GM19467 (cell line): ENCODE measurements around the gene RPL27A.
"Not testable (repeated sequence)": the region's sequence is repeated elsewhere in the genome, so short reads cannot be mapped to it uniquely, and the experiment has no call there.

Experiments
- ATAC-seq: cut with Tn5 transposase; IDR thresholded peaks from one replicate; pipeline ENCODE4 v1.9.1; 2021; ENCODE audit warnings: mild to moderate bottlenecking, moderate library complexity; ENCODE audit not compliant: unreplicated experiment

RPL27A gene

DNA sequence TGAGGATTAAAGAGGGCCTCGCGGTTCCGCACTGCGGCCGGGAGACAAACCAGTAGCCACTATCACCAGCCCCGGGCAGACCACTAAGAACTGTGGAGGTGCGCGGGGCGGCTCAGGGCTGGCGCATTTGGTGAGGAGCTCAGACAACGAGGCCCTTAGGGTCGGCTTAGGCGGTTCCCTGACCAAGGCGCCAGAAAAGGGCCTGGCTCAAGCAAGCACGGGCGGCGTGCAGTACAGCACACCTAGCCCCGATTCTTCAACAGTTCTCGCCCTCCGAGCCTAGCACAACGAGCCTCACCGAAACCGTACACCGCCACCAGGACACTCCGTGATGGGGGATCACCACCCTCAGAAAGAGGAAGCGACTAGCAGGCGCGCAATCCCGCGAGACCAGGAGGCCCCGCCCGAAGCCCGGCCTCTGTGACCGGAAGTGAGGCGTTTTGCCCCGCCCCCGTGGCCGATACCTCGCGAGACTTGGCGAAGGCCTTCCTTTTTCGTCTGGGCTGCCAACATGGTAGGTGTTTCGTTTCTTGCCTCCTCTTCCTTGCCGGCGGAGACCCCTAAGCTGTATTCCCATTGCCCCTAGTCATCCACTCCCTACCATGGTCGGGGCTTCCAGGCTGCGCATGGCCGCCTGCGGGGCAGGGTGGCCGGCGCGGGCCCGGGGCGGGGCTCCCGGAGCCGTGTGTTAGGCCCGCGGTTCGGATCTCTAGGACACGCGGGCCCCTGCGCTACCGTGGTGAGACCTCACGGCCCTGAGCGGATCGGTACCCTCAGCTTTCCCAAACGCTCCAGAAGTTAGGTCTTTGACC lies at the start of gene RPL27A, which contains the start of gene TRIM66:
Gene RPL27A, plus strand, starts transcription at position 490 of the 812 bp plus-strand sequence. Its CDS starts 22 bp downstream, at position 512.
Gene TRIM66, minus strand, starts transcription at position 363 of the 812 bp plus-strand sequence. CDS start 10,391 bp downstream, outside the sequence.
- peak; percentile 95 for ATAC-seq

DNA sequence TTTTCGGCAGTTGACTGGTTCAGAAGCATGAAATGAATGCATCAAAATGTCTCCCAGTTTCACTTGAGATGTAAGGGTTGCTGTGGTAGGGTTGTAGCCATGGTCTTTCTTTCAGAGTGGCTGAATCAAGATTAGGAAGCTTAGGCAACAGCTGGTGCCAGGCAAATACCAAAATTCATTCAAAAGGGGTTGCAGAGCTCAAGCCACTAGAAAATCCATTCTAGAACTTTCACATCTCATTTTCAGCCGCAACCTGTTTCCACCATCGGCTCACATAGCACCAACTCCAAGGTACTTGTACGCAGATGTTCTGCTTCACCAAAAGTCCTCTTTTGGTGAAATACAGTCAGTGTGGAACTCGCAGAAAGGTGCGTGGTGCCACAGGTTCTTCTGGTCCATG lies 48.1 kb upstream of the RPL27A start:
- no peak for ATAC-seq

DNA sequence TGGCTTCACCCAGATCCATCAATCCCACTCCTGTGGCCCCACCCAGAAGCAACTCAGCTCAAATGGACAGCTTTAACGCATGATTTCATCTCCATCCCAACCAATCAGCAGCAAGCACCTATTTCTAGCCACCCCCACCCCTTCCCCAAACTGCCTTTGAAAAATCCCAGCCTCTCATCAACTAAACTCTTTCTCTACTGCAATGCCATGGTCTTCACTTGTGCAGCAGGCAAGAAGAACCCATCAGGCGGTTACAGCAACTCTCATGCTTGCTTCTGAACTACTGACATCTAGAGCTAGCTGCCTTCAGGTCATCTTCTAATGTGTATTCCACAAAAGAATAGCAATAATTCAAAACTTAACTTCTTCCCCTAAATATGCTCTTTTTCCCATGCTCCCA lies 46.5 kb upstream of the RPL27A start:
- ATAC-seq, result no peak

DNA sequence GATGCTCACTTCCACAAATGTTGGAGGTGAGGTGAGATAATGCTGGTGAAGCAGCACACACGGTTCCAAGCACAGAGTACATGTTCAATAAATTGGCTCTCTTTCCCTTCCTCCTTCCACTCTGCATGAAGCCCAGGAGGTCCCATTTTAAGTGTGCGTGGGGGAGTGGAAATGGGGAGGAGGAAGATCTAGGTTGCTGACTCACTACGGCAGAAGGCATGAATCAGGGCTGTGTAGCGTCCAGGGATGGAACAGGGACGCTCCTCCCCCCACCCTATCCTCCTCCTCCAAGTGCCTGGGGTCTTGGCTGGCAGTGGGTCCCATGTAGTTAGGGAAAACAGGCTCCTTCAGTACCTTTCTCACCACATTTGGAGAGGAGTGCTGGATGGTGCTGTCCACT lies 44.3 kb upstream of the RPL27A start:
- ATAC-seq, result no peak

DNA sequence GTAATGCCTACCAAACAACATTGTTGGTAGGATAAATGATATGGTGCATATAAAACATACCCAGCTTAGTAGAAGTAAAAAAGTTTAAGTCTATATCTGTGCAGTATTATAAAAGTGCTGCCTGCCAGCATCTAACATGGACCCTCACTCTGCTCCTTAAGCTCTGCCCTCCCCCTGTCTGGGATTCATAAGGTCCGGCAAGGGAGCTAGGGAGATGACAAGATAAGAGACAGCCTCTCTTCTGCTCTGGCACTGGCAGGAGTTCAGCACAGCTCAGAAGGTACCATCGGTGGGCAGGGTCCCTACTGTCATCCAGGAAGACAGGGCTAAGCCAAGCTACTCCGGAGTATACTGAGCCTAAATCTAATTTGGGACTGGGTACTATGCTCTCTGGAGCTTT lies 42.9 kb upstream of the RPL27A start:
- no peak for ATAC-seq

DNA sequence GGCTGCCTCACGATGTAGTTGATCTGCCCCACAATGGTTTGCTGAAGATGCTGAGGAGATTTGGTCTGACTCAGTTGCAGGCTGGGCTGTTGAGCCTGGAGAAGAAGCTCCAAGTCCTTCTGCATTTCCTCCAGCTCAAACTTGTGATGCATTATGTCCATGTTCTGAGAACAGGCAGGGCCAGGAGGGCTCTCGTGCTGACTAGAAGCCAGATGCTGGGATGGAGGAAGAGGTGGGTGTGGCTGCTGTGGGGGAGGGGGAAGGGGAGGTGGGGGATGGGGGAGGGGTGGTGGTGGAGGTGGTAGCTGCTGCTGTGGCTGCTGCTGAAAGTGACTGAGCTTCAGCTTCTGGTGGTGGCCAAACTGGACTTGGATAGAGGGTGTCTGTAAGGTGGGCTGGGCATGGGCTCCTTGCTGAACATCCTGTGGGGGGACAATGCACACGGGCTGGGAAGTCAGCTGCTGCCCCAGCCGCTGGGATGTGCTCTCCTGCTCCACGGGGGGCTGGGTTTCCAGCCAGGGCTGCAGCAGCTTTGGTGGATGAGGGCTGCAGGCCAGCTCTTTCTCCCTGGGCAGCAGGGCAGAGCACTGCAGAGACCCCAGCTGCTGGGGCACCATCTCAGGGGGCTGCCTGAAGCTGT lies 42.2 kb upstream of the RPL27A start:
- ATAC-seq, result no peak

DNA sequence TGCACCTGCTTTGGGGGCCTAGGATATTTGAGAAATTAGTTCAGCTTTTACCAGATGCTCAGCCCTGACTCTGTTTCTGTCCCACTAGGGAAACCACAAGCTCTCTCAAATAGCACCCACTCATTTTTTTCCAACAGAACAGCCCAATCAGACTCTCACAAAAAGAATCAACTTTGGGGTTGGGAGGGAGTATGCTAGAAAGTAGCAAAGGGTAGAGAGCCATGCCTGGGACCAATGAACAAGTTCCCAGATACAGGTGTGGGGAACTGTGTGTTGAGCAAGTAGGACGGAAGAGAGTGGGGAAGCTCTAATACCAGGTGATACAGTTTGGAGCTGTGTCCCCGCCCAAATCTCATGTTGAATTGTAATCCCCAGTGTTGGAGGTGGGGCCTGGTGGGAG lies 41.3 kb upstream of the RPL27A start:
- ATAC-seq, result no peak

DNA sequence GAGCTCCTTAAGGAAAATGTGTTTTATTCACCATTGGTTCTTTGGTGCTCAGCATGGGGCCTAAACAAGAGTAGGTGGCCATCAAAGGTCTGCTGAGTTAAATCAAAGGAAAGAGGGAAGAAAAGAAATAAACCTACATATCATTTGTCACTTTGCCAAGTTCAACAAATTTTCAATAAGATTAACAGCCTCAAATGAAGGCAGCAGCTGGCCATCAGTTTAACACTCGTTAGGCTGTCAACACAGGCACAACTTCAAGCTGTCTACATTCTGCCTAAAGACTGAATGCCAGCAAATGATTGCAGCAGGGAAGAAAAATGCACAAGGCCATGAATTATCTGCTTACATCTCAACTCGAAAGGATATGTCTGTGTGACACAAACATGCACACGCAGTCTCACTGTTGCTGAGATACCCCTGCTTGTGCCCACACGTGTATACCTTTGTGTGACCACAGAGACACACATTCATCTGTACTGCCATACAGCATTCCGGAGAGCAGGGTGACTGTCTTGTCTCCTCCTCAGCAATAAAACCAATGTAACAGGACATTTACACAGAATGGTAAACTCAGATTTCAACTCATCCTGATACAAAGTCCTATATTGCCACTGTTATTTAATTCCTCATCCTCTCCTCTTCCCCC lies 40.3 kb upstream of the RPL27A start:
- no peak for ATAC-seq

DNA sequence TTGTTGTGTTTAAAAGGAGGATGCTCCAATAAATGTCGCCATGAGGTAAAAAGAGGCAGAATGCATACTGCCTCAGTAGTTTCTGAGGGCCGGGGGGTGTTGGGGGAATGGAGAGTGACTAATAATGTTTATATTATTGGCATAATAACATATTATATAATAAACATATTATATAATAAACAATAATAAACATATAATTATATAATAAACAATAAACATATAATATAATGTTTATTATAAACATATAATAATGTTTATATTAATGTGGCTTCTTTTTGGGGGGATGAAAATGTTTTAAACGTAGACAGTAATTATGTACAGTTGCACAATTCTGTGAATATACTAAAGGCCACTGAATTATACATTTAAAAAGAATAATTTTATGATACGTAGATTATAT lies 35.7 kb upstream of the RPL27A start:
- ATAC-seq, result no peak

DNA sequence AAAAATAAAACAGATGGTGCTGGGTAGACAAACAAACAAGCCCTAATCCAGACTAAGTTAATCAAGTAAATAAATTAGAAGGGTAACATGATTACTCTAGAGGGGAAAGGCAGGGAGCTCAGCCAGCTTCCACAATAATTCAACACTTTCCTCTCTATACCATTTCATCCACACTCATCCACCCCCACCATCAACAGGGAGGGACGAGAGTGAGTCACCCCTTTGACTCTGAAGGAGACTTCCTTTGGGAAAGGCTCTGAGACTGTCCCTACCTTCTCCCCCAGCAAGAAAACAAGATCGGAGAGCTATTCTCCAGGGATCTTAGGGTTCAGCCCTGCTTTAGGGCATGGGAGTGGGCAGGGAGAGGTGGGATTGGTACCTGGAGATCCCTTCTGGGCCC lies 33.2 kb upstream of the RPL27A start:
- no peak for ATAC-seq

DNA sequence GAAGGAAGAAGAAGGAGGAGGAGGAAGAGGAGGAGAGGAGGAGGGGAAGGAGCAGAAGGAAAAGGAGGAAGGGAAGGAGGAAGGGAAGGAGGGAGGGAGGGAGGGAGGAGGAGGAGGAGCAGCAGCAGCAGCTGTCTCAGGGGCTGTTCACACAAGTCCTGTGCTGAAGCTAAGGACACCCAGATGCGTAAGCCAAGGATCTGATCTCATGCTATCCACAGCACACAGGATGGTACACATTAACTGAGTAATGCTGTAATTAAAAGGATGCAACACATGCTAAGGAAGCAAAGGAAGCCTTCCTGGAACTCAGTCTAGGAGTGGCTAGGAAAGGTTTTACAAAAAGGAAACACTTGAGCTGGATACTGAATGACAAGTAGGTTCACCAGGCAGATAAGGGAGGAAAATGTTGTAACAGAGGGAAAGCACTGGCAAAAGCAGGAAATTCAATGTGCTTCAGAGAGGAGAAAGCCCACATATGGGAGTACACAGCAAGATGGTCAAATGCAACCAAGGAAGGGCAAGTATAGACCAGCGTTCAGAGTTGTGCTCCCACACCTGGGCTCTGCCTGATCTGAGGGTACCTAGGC lies 32.1 kb upstream of the RPL27A start:
- no peak for ATAC-seq

DNA sequence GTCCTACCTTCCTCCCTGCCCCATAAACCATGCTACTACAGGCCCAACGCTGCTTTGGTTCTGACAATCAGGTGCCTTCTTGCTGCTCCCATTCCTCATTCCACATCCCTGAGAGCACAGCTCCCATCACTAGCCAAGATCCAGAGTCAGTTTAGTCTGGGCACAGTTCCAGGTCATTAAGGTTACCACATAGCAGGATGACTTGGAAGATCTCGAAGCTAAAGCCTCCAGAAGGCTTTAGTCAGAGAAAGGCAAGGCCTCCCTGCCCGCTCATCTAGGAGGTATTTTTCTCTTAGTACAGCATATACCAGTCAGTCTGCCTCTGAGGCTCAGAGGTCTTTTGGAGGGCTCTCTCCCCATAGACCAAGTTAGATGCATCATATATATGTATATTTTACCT lies 30.5 kb upstream of the RPL27A start:
- no peak for ATAC-seq

DNA sequence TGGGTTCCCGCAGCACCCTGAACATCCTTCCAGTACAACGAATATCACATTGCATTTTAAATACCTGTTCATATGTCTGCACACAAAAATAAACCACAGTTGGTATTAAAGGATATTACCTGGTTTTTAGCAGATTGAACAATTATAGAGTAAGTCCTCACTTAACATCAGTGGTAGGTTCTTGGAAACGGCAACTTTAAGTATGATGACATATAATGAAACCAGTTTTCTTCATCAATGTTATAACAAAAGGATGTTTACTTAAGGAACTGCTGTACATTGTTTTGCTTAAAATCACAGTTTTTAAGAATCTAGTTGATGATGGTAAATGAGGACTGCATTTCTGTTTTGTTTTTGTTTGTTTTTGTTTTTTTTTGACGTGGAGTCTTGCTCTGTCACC lies 28.1 kb upstream of the RPL27A start:
- no peak for ATAC-seq

DNA sequence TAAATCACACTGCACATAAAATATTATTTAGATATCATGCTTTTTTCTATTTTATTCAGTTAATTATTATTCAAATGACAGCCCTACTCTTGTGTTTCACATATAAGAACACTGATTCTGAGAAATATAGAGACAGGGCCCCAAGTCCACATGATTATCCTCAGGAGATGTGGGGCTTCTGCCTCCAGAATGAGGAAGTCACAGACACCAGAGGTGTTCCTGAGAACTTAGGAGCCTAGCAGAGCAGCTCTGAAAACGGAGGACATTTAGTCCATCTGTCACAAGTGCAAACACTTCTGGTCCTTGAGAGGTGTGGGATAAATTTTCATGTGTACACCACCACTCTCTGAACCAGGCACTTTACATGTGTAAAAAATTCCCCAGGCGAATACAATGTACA lies 26.3 kb upstream of the RPL27A start:
- no peak for ATAC-seq

DNA sequence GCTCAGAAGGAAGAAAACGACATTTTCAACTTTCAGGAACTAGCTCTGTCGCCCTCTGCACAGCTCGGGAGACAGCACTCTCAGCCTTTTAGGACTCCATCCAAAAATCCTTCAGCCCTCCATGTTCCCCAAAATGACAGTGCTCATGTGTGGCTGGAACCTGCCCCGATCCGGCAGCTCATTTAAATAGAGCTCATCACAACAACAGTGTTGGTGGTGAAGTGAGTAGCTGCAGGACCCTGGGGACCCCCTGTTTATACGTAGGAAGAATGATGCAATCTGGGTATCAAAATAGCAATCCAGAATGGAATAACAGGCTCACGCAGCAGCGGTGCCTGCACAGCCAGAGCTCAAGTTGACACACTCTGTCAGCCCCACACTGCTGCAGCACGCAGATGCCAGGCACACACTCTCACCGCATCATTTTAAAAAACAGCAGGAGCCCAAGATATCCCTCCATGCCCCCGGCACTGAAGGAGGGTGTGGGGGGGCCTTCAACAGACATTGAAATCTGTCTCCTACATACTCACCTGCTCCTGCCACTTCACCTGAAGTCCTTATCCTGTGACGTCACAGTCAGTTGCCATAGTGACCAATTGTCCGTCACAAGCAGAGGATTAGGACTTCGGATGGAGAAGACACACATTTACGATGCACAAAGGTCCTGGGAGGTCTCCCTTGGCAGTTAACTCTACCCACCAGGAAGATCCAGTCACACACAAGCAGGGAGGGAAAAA lies 24.1 kb upstream of the RPL27A start:
- no peak for ATAC-seq

DNA sequence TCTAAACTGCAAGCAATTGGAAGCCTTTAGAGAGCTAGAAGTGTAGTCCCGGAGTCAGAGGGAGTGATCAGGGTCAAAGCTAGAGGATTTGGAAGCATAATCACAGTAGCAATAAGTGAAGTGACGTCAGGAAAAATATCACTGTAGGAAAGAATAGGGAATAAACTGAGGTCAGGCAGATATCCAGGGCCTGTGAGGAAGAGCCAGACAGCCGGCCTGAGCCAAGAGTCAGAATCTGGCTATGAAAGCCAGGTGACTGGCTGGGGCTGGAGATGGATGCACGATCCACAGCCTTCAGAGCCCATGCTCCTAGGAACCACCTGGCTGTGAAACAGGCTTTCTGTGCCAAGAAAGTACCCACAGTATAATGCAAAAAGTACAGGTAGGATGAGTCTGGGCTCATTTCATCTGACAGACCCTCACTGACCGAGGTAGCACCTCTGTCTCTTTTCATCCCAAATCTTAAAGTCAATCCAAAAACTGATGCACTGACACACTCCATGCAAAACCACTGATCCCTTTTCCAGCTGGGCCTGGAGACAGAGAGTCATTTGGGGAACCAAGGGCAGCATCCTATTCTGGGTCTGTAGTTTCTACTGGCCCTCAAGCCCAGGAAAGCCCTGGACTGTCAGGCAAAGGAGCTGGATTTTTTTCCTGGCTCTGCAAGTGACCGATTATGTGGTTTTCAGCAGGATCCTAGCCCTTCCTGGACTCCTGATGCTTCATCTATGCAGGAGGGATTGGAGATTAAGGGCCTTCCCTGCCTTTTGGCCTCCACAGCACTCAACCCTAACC lies 21.4 kb upstream of the RPL27A start:
- ATAC-seq, result no peak

DNA sequence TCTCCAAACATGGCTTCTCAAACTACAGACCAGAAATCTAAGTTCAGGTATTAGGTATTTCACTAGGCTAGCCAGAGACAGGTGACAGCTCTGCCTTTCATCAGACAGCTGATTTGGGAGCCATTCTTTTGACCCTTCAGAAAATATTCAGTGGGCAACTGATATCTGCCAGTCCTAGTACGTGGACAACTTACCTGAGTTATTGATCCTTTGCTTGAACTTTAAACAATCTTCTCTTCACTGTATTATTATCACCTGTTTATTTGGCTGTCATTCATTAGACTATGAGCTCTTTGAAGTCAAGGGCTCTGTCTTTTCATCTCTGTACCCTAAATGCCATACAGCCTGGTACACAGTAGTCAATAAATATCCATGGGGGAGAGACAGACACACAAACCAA lies 17.4 kb upstream of the RPL27A start:
- ATAC-seq, result no peak

DNA sequence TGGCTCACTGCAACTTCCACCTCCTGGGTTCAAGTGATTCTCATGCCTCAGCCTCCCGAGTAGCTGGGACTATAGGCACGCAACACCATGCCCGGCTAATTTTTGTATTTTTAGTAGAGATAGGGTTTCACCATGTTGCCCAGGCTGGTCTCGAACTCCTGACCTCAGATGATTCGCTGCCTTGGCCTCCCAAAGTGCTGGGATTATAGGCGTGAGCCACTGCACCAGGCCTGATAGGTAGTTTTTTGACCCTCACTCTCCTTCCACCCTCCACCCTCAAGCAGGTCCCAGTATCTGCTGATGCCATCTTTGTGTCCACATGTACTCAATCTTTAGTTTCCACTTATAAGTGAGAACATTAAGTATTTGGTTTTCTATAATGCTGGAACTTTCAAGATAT lies 12.5 kb upstream of the RPL27A start:
- ATAC-seq, result not testable (repeated sequence)

DNA sequence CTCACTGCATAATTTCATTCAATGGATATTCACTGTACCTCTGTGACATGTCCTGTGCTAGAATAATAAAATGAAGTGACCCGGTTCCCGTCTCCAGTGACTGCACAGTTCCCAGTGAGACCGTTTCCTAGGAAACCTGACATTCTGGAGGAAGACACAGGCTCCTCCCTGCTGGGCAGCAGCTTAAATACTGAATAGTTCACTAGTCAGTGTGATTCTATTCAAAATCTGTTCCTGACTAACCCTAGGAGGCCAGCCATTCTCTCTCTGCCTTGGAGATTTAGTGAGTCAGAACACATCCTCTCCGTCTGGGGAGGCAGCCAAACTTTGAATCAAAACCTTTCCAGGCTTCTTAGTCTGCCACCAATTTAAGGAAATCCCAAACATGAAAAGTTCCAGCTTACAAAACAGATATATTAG lies 11.4 kb upstream of the RPL27A start:
- no peak for ATAC-seq

DNA sequence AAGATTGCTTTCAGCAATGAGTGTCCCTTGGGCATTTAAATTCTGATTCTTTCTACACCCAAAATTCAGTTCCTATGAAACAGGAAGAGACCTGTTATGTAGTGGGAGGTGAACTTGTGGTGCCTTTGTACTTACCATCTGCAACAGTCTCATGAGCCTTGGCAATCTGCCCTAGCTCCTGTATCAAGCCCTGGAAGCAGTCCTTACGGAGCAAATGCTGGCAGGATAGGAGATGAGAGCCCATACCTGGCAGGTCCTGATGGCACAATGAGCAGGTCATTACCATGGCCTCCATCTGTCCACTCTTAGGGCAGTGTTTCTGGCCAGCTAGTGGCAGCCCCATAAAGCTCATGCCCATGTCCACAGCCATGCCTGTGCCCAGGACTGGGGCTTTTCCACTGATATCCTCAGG lies 10.9 kb upstream of the RPL27A start:
- ATAC-seq, result no peak
